GM18907 (cell line): ENCODE data around the gene OR7D2.
"Not testable (repeated sequence)": the region's sequence is repeated elsewhere in the genome, so short reads cannot be mapped to it uniquely, and the experiment has no call there.

Experiments
- ATAC-seq: cut with Tn5 transposase; IDR thresholded peaks from one replicate; pipeline ENCODE4 v1.9.1; 2021; ENCODE audit warnings: mild to moderate bottlenecking, moderate library complexity; ENCODE audit not compliant: unreplicated experiment

OR7D2 gene

GRCh38 chr19:9198044-9198443 is 19.3 kb downstream of the OR7D2 start:
- ATAC-seq, result not testable (repeated sequence)

- ATAC-seq, result no peak
Measured at GRCh38 chr19:9205501-9206113, 26.8 kb downstream of the OR7D2 start.

- no peak for ATAC-seq
Measured at GRCh38 chr19:9219489-9219888, 40.7 kb downstream of the OR7D2 start, which contains the start of gene OR7D4. Gene OR7D4 (minus strand): TSS chr19:9219589. CDS start chr19:9214837, 4,752 bp downstream.
